ENCODE measurements around the gene NRXN3. TPM values are rescaled to one million over a fixed set of nuclear protein-coding genes. Genes with fewer than 3 reads are reported as not detected.

The NRXN3 gene
- total and polyA plus RNA-seq, 4 donors = 1.4 to 8.3 (median 4.4) TPM

DNA sequence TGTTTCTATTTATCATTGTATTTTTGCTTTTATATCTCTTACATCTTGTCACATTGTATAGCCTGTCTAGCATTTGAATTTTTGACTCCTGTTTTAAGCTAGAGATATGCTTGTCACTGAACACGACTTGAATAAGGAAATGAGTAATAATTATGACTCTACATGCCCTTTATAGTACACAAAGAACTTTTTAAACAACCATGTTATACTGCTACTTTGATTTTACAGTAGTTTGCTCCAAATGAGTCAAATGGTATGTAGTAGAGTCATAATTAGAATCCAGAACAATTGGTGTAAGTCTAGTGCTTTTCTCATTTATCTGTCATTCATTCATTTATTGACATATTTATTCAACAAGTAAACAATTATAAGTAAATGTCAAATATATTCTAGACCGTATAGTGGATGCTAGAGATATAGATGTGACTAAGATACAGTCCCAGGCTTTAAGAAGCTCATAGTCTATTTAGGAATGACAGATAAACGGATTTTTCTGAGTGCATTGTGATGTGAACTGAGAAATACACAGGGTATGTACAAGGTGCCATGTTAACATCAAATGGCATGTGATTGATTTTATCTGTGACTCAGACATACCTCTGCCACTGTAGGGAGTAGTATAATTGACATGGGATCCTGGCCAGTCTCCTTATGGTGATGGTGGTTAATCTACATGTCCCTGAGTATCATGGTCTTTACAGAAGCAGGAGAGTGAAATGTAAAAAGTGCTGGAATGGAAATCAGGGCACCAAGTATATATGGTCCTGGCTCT is 1241.4 kb downstream of the NRXN3 start:
- WGBS, 2 donors = 69 to 70% methylated on average over 3 of the region's 3 CpGs

DNA sequence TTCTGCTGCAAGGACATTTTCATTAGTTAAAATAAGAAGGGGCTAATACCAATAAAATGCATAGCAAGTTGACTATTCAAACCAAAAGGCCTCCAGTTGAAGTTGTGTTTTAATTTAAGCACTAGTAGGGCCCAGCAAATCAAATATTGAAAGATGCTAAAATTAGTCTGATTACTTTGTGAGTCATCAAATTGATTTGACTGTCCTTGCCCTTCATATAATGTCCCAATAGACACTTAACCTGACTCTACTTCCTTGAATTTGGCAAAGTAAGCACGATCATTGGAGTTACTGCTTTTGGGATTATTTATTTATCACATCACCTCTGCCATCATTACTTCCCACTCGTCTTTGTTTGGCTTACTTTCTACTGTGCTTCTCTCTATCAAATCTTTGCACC is 1242.6 kb downstream of the NRXN3 start:
- TF ChIP-seq CTCF (IDR thresholded peaks at IDR 0.05; ENCODE audit: control extremely low read depth, extremely low read depth) = no peak
- no peak overlapping the region for H3K4me3 ChIP-seq
- H3K9ac ChIP-seq (ENCODE audit: insufficient read depth in 1 of 2, low read length in 2 of 2) = no peak overlapping the region
- H3K4me1 ChIP-seq (ENCODE audit: control insufficient read depth in 5 of 5, insufficient read depth in 5 of 5, low read length in 5 of 5) = no peaks in the 10 kb centered on the region
- DNase-seq = no peak
- no peaks in the 10 kb centered on the region for H3K36me3 ChIP-seq (ENCODE audit: control insufficient read depth in 4 of 4, insufficient read depth in 4 of 4, low read length in 4 of 4)
- H3K27me3 ChIP-seq (ENCODE audit: control insufficient read depth in 3 of 3, insufficient read depth in 3 of 3, low read length in 2 of 3) = peaks cover 0 to 14% (median 0%) of the 10 kb centered on the region in 3 donors
- ATAC-seq (ENCODE audit: insufficient read depth, low FRiP score) = no peak
- H3K27ac ChIP-seq (ENCODE audit: low read depth in 1 of 2, low read length in 1 of 2) = no peak overlapping the region
- 50 to 85% methylated on average over 2 of the region's 2 CpGs for WGBS, 2 donors
- no peaks in the 10 kb centered on the region for H3K9me3 ChIP-seq (ENCODE audit: control insufficient read depth in 4 of 4, insufficient read depth in 3 of 4, low read length in 3 of 4)

More for the DNA sequence above, 1241.4 kb downstream of the NRXN3 start:
- H3K4me1 ChIP-seq (ENCODE audit: control insufficient read depth in 5 of 5, insufficient read depth in 5 of 5, low read length in 5 of 5) = no peaks in the 10 kb centered on the region
- no peak overlapping the region for H3K4me3 ChIP-seq
- no peaks in the 10 kb centered on the region for H3K36me3 ChIP-seq (ENCODE audit: control insufficient read depth in 4 of 4, insufficient read depth in 4 of 4, low read length in 4 of 4)
- no peak for TF ChIP-seq CTCF (IDR thresholded peaks at IDR 0.05; ENCODE audit: control extremely low read depth, extremely low read depth)
- no peaks in the 10 kb centered on the region for H3K9me3 ChIP-seq (ENCODE audit: control insufficient read depth in 4 of 4, insufficient read depth in 3 of 4, low read length in 3 of 4)
- ATAC-seq (ENCODE audit: insufficient read depth, low FRiP score) (no peak), DNase-seq (no peak)
- H3K27me3 ChIP-seq (ENCODE audit: control insufficient read depth in 3 of 3, insufficient read depth in 3 of 3, low read length in 2 of 3) = peaks cover 0 to 14% (median 0%) of the 10 kb centered on the region in 3 donors
- H3K27ac ChIP-seq (ENCODE audit: low read depth in 1 of 2, low read length in 1 of 2) = no peak overlapping the region
- H3K9ac ChIP-seq (ENCODE audit: insufficient read depth in 1 of 2, low read length in 2 of 2) = no peak overlapping the region

DNA sequence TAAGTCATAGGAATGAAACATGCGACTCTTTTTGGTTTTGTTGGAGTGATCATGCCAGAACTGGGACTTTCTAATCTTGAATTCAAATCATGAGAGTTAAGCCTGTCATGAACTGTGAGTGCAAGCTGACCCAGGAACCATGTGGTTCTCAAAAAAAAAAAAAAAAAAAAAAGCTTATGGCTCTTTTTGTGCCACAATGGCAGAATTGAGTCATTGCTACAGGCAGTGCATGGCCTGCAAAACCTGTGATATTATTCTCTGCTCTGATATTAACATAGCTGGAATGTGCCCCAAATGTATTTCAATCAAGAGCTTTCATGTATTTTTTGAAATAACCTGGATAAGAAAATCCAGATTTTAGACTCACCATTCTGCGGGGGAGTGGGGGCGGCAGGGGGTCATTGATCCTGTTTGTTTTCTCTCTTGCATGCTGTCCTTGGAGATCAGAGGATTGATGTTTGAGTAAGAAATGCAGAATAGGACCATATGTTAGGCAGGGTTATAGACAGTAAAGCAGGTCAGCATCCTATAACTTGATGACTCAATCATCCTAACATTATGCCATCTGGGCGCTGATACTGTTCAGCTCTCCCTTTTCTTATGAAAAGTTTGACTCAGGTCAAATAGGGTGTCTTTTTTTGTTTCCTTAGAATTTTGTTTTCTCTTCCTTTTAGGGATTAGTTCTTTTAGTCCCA is 1243.7 kb downstream of the NRXN3 start:
- no peak for ATAC-seq (ENCODE audit: insufficient read depth, low FRiP score)
- H3K9ac ChIP-seq (ENCODE audit: insufficient read depth in 1 of 2, low read length in 2 of 2) = no peak overlapping the region
- WGBS, 2 donors = 83 to 85% methylated on average over 4 of the region's 4 CpGs

More for the DNA sequence above, 1243.7 kb downstream of the NRXN3 start:
- Histone ChIP-seq H3K27ac (ENCODE audit: low read depth in 1 of 2, low read length in 1 of 2) (no peak overlapping the region), H3K4me3 (no peak overlapping the region), H3K9me3 (ENCODE audit: control insufficient read depth in 4 of 4, insufficient read depth in 3 of 4, low read length in 3 of 4) (no peaks in the 10 kb centered on the region), H3K27me3 (ENCODE audit: control insufficient read depth in 3 of 3, insufficient read depth in 3 of 3, low read length in 2 of 3) (peaks cover 0 to 14% (median 0%) of the 10 kb centered on the region in 3 donors), H3K4me1 (ENCODE audit: control insufficient read depth in 5 of 5, insufficient read depth in 5 of 5, low read length in 5 of 5) (no peaks in the 10 kb centered on the region), H3K36me3 (ENCODE audit: control insufficient read depth in 4 of 4, insufficient read depth in 4 of 4, low read length in 4 of 4) (no peaks in the 10 kb centered on the region)
- no peak for DNase-seq
- TF ChIP-seq CTCF (IDR thresholded peaks at IDR 0.05; ENCODE audit: control extremely low read depth, extremely low read depth) = no peak

Measured in lung (tissue), 12 donors.